ENCODE measurements around the gene TFDP1.

The TFDP1 gene

DNA sequence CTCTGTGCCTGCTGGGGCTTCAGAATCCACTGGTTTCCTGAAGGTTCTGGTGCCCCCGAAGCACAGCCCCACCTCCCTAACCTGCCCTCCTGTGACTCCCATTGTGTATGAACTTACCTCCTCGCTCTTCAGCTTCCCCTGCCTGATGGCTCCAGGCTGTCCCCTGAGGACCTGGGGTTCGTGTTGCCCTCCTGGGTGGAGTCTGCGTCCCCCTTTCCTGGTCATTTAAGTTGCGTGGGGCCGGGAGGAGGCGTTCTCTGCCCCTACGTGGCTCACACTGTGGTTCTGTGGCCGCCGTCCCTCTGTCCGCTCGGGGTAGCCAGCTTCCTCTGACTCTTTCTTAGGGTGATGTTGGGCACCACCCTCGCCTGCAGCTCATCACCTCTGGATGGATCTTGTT, 13.9 kb downstream of the TFDP1 start:
- no peak for DNase-seq (ENCODE audit: low read depth)

GRCh38 chr13:113599391-113599790, 14.8 kb downstream of the TFDP1 start:
- no peak for DNase-seq (ENCODE audit: low read depth)

DNA sequence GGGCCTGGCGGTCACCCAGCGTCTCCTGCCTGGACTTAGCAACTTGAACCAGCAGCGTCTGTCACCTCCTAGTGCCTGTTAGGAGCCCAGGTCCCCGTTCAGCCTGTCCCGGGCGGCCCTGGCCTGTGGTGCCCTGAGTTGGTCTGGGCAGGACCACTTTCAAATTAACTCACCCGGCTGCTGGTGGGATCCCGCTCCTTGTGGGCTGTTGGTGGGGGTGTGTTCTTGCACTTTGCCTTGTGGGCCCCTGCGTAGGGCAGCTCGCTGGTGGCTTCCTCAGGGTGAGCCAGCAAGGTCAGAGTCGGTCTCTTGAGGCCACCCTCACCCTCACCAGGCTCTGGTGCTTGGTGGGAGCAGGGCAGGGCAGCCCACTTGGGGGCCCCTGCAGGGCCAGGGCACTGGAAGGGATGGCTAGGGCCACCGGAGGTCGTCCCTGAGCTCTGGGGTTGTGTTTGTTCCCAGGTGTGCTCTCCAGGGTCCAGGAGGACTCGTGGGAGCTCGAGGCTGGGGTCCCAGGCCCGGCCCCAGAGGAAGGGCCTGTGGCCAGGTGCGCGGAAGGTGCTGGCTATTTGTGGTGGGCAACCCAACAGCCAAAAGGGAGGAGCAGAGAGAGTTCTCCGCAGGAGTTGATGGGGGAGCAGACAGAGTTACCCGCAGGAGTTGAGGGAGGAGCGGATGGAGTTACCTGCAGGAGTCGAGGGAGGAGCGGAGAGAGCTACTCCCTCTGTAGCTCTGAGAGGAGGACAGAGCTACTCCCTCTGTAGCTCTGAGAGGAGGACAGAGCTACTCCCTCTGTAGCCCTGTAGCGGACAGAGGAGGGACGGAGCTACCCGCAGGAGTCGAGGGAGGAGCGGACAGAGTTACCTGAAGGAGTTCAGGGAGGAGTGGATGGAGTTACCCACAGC, 16.9 kb downstream of the TFDP1 start:
- DNase-seq (ENCODE audit: low read depth): no peak

DNA sequence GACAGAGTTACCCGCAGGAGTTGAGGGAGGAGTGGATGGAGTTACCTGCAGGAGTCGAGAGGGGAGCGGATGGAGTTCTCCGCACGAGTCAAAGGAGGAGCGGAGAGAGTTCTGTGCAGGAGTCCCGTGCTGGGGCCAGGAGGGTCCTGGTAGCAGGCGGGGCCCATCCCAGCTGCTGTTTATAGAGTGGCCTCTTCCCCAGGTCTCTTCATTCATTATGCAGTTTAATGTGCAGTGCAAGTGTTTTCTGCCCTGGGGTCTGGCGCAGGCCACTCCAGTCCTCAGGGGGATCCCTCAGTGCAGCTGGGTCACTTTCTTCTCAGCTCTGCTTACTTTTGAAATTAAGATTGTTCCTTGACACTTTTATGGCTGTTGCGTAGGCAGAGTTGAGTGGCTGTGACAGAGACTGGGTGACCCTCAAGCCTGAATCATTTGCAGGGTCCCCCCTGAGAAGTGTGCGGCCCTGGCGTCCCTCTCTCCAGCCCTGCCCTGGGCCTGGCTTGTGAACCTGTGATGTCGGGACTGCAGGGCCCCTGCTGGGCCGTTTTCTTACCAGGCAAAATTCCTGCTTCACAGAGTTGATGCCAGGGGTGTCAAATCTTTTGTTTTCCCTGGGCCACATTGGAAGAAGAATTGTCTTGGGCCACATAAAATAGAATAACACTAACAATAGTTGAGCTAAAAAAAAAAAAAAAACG, 17.9 kb downstream of the TFDP1 start:
- DNase-seq (ENCODE audit: low read depth): no peak

DNA sequence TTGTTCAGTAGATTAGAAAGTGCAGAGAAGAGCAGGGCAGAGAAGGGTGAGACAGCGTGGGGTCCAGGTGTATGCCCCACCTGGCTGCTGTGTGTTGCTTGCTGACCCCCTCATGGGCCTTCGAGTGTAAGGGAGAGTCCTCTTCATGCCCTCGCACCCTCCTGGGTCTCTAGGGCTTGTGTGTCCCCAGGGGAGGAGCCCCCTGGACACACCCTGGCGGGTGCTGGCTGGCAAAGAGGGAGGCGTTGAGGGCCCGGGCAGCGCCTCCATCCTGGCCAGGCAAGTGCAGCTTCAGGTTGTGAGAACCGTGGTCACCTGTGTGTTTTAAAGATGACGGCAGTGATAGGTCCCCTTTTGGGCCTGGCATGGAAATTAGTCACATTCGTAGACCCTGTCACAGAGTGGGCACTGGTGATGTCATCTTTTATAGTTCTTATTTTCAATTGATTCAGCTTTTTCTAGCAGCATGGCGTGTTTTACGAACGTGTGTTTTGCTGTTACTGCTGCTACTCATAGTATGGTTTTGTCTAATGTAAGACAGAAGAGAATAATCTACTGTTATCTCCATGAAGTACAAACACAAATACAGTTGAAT, 18.7 kb downstream of the TFDP1 start:
- DNase-seq (ENCODE audit: low read depth): no peak

DNA sequence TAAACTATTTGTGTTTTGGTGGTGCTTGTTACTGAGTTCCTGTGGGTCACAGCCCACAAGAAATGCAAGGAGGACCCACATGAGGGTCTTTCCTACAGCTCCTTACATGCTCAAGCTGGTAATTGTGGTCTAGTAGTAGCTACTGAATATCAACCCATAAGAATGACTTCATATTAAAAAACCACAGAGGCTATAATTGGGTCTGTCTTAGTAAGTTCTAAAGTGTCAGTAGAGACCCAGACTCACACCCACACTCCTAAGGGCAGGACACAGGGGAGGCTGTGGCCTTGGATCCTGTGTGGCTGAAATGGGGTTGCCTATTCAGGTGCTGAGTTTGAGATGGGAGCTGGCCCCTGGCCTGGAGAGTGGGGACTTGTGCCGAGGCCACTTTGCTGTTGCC, 19.6 kb downstream of the TFDP1 start:
- DNase-seq (ENCODE audit: low read depth): no peak

DNA sequence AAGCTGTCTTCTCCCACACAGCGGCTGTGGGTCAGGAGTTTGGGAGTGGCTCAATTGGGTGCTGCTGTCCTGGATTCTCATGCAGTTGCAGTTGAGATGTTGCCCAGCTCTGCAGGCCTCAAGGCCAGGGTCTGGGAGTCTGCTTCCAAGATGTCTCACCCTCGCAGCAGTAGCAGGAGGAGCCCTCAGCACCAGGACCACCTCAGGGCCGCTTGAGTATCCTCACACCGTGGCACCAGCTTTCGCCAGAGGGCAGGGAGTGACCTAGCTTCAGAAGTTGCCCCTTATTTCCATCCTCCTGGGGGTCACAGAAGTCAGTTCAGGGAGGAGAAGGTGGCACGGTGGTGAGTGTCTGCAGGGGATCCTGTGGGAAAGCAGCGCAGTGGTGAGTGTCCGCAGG, 20.9 kb downstream of the TFDP1 start:
- no peak for DNase-seq (ENCODE audit: low read depth)

DNA sequence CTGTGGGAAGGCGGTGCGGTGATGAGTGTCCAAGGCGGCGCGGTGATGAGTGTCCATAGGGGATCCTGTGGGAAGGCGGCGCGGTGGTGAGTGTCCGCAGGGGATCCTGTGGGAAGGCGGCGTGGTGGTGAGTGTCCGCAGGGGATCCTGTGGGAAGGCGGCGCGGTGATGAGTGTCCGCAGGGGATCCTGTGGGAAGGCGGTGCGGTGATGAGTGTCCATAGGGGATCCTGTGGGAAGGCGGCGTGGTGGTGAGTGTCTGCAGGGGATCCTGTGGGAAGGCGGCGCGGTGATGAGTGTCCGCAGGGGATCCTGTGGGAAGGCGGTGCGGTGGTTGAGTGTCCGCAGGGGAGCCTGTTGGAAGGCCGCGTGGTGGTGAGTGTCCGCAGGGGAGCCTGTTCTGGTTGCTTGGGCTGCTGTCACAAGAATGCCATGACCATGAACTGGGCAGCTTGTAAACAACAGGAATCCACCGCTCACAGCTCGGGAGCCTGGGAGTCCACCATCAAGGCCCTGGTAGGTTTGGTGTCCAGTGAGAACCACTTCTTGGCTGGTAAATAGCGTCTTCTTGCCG, 21.4 kb downstream of the TFDP1 start:
- DNase-seq (ENCODE audit: low read depth): no peak

DNA sequence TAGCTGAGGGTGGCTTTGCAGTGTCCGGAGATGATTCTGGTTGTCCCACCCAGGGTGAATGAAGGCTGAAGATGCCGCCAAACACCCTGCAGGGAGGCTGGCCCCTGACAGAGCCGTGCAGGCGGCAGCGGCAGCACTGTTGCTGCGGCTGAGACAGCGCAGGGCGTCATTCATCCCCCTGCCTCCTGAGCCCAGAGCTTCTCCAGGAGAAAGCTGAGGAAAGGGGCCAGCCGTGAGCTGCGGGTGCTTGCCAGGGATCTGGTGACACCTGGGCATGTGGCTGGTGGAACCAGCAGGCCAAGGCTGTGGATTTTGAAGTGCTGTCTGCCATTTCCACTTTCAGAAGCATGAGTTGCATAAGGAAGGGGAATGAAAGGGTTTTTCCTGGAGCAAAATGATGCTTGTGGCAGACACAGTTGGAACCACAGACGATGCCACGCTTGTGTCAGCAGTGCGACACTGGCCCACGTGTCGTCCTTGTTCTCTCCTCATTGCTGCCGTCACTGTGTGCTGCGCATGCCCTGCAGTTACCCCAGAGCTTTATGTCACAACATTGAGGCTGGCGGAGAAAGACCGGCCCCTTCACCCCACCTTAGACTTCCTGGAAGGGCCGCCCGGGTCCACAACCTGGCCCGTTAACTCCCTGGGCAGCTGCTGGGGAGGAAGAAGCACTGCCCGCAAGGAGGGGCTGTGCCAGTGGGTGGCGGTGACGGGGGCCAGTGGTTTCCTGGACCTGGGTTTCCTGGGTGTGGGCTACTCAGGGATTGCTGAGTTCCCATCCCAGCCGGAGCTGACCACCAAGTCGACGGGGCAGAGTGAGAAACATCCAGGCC, 22.7 kb downstream of the TFDP1 start:
- DNase-seq (ENCODE audit: low read depth): no peak

- DNase-seq (ENCODE audit: low read depth): no peak
Observed at GRCh38 chr13:113607889-113608635, 23.5 kb downstream of the TFDP1 start.

- DNase-seq (ENCODE audit: low read depth): no peak
Observed at GRCh38 chr13:113608967-113609533, 24.5 kb downstream of the TFDP1 start.

DNA sequence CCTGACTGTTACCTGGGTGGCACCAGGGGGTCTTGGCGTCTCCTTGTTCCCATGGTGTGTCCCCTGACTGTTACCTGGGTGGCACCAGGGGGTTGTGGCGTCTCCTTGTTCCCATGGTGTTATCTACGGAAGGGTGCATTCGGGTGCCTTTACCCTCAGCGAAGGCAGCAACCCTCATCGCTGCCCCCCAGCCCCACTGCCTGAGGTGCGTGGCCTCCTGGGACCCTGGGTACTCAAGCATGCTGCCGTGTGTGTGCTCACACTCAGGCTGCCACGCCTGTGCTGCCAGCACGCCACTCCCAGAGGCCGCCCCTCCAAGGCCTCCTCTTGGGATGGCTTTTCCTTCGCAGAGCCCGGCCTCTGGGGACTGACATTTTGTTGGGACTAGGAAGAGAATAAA, 25.1 kb downstream of the TFDP1 start:
- DNase-seq (ENCODE audit: low read depth): no peak

DNA sequence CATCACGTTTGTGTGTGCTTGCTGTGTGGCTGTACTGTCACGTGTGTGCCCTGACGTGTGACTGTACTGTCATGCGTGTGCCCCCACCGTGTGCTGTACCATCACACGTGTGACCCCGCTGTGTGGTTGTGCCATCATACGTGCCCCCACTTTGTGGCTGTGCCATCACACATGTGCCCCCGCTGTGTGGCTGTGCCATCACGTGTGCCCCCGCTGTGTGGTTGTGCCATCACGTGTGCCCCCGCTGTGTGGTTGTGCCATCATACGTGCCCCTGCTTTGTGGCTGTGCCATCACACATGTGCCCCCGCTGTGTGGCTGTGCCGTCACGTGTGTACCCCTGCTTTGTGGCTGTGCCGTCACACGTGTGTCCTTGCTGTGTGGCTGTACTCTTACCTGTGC, 25.7 kb downstream of the TFDP1 start:
- no peak for DNase-seq (ENCODE audit: low read depth)

- no peak for DNase-seq (ENCODE audit: low read depth)
Observed at GRCh38 chr13:113611996-113612395, 27.4 kb downstream of the TFDP1 start.

DNA sequence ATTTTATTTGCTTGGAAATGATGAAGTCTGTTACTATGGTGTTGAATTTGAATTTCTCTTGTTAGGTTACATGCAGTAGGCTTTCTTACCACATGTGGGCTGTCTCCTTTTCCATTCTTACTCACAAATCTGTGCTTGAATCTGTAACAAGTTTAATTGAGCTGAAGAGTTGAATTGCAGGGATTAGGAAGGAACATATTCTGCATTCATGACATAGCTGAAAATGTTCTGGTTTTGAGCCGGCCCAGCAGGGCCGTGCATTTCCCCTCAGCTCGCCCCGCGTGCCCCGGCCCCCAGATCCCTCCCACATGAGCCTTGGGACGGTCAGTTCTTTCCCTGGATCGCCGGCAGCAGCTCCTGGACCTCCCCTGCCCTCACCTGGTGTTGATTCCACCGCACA, 28.1 kb downstream of the TFDP1 start:
- peak; percentile 93 for DNase-seq (ENCODE audit: low read depth)

DNA sequence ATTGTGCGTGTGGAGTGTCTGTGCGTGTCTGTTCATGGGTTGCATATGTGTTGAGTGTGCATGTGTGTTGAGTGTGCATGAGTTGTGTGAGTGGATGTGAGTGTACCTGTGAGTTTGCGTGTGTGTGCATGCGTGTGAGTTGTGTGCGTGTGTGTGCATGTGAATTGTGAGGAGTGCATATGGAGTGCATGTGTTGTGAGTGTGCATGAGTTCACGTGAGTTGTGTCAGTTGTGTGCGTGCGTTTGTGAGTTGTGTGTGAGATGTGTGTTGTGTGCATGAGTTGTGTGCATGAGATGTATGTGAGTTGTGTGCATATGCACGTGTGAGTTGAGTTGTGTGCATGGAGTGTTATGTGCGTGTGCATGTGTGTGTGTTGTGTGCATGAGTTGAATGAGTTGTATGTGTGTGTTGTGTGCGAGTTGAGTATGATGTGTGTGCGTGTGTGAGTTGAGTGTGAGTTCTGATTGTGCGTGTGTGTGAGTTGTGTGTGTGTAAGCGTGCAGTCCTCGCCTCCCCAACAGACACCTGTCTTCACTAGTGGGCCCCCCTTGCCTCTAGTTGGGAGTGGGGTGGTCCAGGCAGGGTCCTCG, 29.3 kb downstream of the TFDP1 start:
- DNase-seq (ENCODE audit: low read depth): no peak

DNA sequence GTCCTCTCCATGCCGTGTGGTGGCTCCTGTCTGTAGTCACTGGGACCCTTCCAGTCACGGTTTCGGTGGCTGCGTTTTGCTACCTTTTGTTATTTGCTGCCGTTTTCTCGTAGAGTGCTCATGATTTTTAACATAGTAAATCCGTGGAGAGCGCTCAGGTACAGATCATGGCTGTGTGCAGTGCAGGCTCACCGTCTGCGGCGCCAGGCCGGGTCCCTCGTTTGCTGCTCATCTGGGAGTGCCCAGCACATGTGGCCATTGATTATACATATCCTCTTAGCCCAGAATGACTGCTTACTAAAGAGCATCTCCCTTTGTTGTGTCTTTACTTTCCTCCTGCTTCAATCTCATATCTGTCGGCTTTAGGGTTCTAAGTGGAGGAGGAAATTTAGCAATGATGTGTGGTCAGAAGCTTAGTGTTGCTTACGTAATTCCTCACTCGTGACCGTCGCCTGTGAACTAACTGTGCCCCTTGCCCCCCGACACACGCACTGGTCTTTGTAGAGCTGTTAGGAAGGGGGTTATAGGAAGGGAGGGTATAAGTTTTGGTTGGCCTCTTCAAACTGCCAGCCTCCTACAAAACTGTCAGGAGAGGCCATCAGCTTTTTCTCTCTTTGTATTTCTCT, 31.8 kb downstream of the TFDP1 start:
- peak; percentile 94 for DNase-seq (ENCODE audit: low read depth)

- peak; percentile 96 for DNase-seq (ENCODE audit: low read depth)
Observed at GRCh38 chr13:113616991-113617749, 32.6 kb downstream of the TFDP1 start.

- DNase-seq (ENCODE audit: low read depth): no peak
Observed at GRCh38 chr13:113617961-113618360, 33.4 kb downstream of the TFDP1 start.

Measured in amniotic epithelial cell (primary cell).